WERI-Rb-1 (cell line): ENCODE data around the gene AFAP1.

Source experiments
- DNase-seq: peaks from one replicate; pipeline ENCODE4 v3.0.0-alpha.2; 2020
- H3K27ac ChIP-seq: fragments of 250-450 bp; sonication (Bioruptor Pico); 2 replicates; pipeline ENCODE4 v1.5.1; 2020; ENCODE audit warnings: mild to moderate bottlenecking, moderate library complexity
- H3K27me3 ChIP-seq: fragments of 250-450 bp; sonication (Bioruptor Pico); 2 replicates; pipeline ENCODE4 v1.5.1; 2021; ENCODE audit warnings: mild to moderate bottlenecking, low read depth, moderate library complexity; ENCODE audit not compliant: insufficient read depth, severe bottlenecking
- H3K36me3 ChIP-seq: fragments of 250-450 bp; sonication (Bioruptor Pico); 2 replicates; pipeline ENCODE4 v1.5.1; 2020; ENCODE audit warnings: mild to moderate bottlenecking, moderate library complexity
- H3K4me3 ChIP-seq: 2 replicates; pipeline ENCODE4 v1.5.1; 2011; ENCODE audit warnings: low read depth, mild to moderate bottlenecking, control low read depth, low read length
- H3K9me3 ChIP-seq: fragments of 250-450 bp; sonication (Bioruptor Pico); 2 replicates; pipeline ENCODE4 v1.5.1; 2021; ENCODE audit warnings: mild to moderate bottlenecking, moderate library complexity; ENCODE audit not compliant: severe bottlenecking
- TF ChIP-seq, protein P1 (sequence below): IDR thresholded peaks from 2 replicates; pipeline ENCODE4 v1.5.1; 2011; ENCODE audit warnings: low read depth, mild to moderate bottlenecking, control low read depth, inconsistent platforms, low read length

Gene AFAP1

GRCh38 chr4:7806338-7807090, 133.1 kb downstream of the AFAP1 start:
- Histone ChIP-seq H3K36me3 (peaks cover 17% of the 10 kb centered on the region), H3K27ac (no peak overlapping the region), H3K27me3 (no peaks in the 10 kb centered on the region)

GRCh38 chr4:7805533-7806337, 133.9 kb downstream of the AFAP1 start:
- no peaks in the 10 kb centered on the region for H3K9me3 ChIP-seq
- H3K4me3 ChIP-seq = no peak overlapping the region
- TF ChIP-seq, protein P1, sequence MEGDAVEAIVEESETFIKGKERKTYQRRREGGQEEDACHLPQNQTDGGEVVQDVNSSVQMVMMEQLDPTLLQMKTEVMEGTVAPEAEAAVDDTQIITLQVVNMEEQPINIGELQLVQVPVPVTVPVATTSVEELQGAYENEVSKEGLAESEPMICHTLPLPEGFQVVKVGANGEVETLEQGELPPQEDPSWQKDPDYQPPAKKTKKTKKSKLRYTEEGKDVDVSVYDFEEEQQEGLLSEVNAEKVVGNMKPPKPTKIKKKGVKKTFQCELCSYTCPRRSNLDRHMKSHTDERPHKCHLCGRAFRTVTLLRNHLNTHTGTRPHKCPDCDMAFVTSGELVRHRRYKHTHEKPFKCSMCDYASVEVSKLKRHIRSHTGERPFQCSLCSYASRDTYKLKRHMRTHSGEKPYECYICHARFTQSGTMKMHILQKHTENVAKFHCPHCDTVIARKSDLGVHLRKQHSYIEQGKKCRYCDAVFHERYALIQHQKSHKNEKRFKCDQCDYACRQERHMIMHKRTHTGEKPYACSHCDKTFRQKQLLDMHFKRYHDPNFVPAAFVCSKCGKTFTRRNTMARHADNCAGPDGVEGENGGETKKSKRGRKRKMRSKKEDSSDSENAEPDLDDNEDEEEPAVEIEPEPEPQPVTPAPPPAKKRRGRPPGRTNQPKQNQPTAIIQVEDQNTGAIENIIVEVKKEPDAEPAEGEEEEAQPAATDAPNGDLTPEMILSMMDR = no peak
- DNase-seq = no peak
- no peak overlapping the region for H3K27ac ChIP-seq
- peaks cover 17% of the 10 kb centered on the region for H3K36me3 ChIP-seq
- no peaks in the 10 kb centered on the region for H3K27me3 ChIP-seq

More at GRCh38 chr4:7806338-7807090, 133.1 kb downstream of the AFAP1 start:
- no peak overlapping the region for H3K4me3 ChIP-seq
- no peaks in the 10 kb centered on the region for H3K9me3 ChIP-seq
- TF ChIP-seq, protein P1 = no peak
- DNase-seq = no peak

DNA sequence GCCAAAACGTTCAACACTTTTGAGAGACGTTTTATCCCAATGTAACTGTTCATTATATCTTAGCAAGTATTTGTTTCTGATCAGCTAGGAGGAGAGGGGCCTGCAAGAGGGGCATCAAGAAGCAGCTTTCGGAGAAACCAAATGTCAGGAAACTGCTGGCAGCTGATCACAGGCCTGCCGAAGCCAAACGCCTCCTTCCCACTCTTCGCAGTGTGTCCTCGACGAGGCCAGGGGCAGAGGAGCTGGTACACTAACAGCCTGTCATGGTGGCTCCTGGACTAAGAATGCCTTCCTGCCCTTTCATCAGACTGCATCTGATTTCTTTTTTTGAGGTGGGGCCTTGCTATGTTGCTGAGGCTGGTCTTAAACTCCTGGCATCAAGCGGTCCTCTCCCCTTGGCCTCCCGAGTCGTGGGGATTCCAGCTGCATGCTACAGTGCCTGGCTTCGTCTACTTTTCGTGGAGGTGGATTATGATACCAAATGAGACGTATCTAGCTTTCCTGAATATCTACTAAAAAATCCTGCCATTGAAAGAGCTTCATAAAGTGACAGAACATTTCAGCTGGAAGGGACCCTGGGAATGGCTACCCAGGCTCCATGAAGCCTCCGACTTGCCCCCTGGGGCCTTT, 134.8 kb downstream of the AFAP1 start:
- H3K4me3 ChIP-seq = no peak overlapping the region
- no peak for DNase-seq
- TF ChIP-seq, protein P1 = no peak
- no peaks in the 10 kb centered on the region for H3K27me3 ChIP-seq
- H3K36me3 ChIP-seq = peaks cover 23% of the 10 kb centered on the region
- H3K9me3 ChIP-seq = no peaks in the 10 kb centered on the region
- H3K27ac ChIP-seq = no peak overlapping the region

GRCh38 chr4:7803992-7804755, 135.5 kb downstream of the AFAP1 start:
- peak; percentile 89 for DNase-seq
- Histone ChIP-seq H3K27ac (no peak overlapping the region), H3K4me3 (no peak overlapping the region), H3K9me3 (no peaks in the 10 kb centered on the region), H3K36me3 (peaks cover 26% of the 10 kb centered on the region), H3K27me3 (no peaks in the 10 kb centered on the region)
- TF ChIP-seq, protein P1 = peak; percentile 95

- Histone ChIP-seq H3K9me3 (no peaks in the 10 kb centered on the region), H3K27ac (no peak overlapping the region), H3K27me3 (no peaks in the 10 kb centered on the region), H3K36me3 (peaks cover 22% of the 10 kb centered on the region), H3K4me3 (no peak overlapping the region)
- DNase-seq = no peak
- TF ChIP-seq, protein P1 = no peak
These were observed 136.3 kb downstream of the AFAP1 start for GRCh38 chr4:7803371-7803770.
